ENCODE data around the gene SLC5A10. TPM values are rescaled to one million over a fixed set of nuclear protein-coding genes. Genes with fewer than 3 reads are reported as not detected.

The SLC5A10 gene
- total and polyA plus RNA-seq, 2 experiments from 2014 or later, result 0.10 TPM; not detected in 1

DNA sequence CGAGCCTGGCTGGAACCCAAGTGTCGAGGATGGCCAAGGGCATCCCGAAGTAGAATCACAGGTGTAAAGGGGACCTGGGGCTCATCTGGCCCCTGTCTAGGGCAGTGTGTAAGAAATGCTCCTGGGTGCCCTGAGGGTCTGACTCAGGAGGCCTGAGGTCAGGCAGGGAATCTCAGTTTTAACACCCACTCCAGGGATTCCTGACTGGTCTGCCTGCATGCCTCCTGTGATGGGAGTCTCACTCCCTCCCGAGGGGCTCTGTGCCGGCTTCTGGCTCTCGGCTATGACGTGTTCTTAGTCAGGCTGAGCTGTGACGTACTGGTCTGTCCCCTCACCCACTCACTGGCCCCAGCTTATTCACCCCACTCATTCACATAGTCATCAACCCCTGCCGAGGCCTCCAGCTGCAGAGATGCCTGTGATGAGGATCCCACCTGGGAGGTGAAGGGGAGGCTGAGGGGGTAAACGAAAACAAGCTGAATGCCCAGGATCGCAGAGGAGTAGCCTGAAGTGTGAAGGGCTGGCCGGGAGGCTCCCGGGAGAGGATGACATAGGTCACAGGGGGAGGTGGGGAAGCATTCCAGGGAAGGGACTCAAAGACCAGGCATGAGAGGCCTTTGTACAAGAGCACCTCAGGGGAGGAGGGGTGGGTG is 28.8 kb downstream of the SLC5A10 start (continued):
- TF ChIP-seq, protein P1, sequence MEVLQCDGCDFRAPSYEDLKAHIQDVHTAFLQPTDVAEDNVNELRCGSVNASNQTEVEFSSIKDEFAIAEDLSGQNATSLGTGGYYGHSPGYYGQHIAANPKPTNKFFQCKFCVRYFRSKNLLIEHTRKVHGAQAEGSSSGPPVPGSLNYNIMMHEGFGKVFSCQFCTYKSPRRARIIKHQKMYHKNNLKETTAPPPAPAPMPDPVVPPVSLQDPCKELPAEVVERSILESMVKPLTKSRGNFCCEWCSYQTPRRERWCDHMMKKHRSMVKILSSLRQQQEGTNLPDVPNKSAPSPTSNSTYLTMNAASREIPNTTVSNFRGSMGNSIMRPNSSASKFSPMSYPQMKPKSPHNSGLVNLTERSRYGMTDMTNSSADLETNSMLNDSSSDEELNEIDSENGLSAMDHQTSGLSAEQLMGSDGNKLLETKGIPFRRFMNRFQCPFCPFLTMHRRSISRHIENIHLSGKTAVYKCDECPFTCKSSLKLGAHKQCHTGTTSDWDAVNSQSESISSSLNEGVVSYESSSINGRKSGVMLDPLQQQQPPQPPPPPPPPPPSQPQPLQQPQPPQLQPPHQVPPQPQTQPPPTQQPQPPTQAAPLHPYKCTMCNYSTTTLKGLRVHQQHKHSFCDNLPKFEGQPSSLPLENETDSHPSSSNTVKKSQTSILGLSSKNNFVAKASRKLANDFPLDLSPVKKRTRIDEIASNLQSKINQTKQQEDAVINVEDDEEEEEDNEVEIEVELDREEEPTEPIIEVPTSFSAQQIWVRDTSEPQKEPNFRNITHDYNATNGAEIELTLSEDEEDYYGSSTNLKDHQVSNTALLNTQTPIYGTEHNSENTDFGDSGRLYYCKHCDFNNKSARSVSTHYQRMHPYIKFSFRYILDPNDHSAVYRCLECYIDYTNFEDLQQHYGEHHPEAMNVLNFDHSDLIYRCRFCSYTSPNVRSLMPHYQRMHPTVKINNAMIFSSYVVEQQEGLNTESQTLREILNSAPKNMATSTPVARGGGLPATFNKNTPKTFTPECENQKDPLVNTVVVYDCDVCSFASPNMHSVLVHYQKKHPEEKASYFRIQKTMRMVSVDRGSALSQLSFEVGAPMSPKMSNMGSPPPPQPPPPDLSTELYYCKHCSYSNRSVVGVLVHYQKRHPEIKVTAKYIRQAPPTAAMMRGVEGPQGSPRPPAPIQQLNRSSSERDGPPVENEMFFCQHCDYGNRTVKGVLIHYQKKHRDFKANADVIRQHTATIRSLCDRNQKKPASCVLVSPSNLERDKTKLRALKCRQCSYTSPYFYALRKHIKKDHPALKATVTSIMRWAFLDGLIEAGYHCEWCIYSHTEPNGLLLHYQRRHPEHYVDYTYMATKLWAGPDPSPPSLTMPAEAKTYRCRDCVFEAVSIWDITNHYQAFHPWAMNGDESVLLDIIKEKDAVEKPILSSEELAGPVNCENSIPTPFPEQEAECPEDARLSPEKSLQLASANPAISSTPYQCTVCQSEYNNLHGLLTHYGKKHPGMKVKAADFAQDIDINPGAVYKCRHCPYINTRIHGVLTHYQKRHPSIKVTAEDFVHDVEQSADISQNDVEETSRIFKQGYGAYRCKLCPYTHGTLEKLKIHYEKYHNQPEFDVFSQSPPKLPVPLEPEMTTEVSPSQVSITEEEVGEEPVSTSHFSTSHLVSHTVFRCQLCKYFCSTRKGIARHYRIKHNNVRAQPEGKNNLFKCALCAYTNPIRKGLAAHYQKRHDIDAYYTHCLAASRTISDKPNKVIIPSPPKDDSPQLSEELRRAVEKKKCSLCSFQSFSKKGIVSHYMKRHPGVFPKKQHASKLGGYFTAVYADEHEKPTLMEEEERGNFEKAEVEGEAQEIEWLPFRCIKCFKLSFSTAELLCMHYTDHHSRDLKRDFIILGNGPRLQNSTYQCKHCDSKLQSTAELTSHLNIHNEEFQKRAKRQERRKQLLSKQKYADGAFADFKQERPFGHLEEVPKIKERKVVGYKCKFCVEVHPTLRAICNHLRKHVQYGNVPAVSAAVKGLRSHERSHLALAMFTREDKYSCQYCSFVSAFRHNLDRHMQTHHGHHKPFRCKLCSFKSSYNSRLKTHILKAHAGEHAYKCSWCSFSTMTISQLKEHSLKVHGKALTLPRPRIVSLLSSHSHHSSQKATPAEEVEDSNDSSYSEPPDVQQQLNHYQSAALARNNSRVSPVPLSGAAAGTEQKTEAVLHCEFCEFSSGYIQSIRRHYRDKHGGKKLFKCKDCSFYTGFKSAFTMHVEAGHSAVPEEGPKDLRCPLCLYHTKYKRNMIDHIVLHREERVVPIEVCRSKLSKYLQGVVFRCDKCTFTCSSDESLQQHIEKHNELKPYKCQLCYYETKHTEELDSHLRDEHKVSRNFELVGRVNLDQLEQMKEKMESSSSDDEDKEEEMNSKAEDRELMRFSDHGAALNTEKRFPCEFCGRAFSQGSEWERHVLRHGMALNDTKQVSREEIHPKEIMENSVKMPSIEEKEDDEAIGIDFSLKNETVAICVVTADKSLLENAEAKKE (CRISPR knock-in tag; IDR thresholded peaks at IDR 0.05), result no peak
- no peak for TF ChIP-seq NANOG (IDR thresholded peaks at IDR 0.05; ENCODE audit: borderline replicate concordance)

DNA sequence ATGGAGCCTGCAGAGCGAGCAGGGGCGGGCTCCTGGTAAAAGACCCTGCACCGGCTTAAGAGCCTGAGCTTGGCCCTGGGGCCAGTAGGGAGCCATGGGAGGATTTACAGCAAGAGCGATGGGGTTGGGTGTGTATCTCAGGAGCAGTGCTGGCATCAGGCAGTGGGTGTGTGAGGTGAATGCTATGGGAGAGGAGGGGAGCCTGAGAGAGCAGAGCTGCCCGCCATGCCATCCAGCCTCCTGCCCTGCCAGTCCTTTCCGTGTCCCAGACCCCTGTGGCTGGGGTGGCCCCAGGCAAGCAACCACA is 29.3 kb downstream of the SLC5A10 start:
- ATAC-seq, result no peak
- no peak overlapping the region for H3K4me2 ChIP-seq
- no peak overlapping the region for H3K27ac ChIP-seq (ENCODE audit: low read depth)
- no peaks in the 10 kb centered on the region for H3K27me3 ChIP-seq (ENCODE audit: insufficient read depth)
- H3K9me2 ChIP-seq (ENCODE audit: insufficient read depth), result no peaks in the 10 kb centered on the region
- H3K79me2 ChIP-seq (replicated peaks; ENCODE audit: insufficient read depth), result no peaks in the 10 kb centered on the region
- Mint-ChIP-seq H3K4me3 (no peak overlapping the region), H3K9me3 (no peaks in the 10 kb centered on the region), H3K4me1 (0 out of 3 replicates have a peak, but pooled peaks cover 2% of the 10 kb centered on the region), H3K27ac (peak overlapping the region; percentile 70; the same call in 1 of the 2 replicates), H3K36me3 (ENCODE audit: low read depth) (peaks cover 36% of the 10 kb centered on the region), H3K27me3 (ENCODE audit: insufficient read depth, low read depth, poor library complexity) (peaks cover 20% of the 10 kb centered on the region)
- H3K4me3 ChIP-seq, result no peak overlapping the region
- H2AFZ ChIP-seq, result no peak overlapping the region
- DNase-seq (ENCODE audit: low spot score), result no peak
- H4K20me1 ChIP-seq (replicated peaks; ENCODE audit: insufficient read depth), result peaks cover 3% of the 10 kb centered on the region; the same call in 1 of the 2 replicates
- H3F3A ChIP-seq (replicated peaks; ENCODE audit: low read depth), result no peaks in the 10 kb centered on the region
- H3K4me1 ChIP-seq (ENCODE audit: insufficient read depth), result no peaks in the 10 kb centered on the region
- no peaks in the 10 kb centered on the region for H3K36me3 ChIP-seq (ENCODE audit: insufficient read depth)
- no peak for TF ChIP-seq JUNB (IDR thresholded peaks at IDR 0.05; ENCODE audit: unreplicated experiment)
- TF ChIP-seq EZH2 (IDR thresholded peaks at IDR 0.05; ENCODE audit: low read depth, unreplicated experiment), result no peak
- no peak for TF ChIP-seq ZNF331 (CRISPR knock-in tag; IDR thresholded peaks at IDR 0.05; ENCODE audit: low read depth)
- TF ChIP-seq, protein P1 (CRISPR knock-in tag; IDR thresholded peaks at IDR 0.05), result no peak

All from GM23338 (cell line).